WI38 (cell line): Measurements from ENCODE around the gene SELENOF.

Source experiments
- H3K4me3 ChIP-seq: 2 replicates; pipeline ENCODE4 v1.5.1; 2011; ENCODE audit warnings: low read depth, mild to moderate bottlenecking, control low read depth, low read length
- TF ChIP-seq, protein P1 (sequence below): IDR thresholded peaks from 2 replicates; pipeline ENCODE4 v1.5.1; 2012; ENCODE audit warnings: low read depth, mild to moderate bottlenecking, control low read depth, low read length

Gene SELENOF

DNA sequence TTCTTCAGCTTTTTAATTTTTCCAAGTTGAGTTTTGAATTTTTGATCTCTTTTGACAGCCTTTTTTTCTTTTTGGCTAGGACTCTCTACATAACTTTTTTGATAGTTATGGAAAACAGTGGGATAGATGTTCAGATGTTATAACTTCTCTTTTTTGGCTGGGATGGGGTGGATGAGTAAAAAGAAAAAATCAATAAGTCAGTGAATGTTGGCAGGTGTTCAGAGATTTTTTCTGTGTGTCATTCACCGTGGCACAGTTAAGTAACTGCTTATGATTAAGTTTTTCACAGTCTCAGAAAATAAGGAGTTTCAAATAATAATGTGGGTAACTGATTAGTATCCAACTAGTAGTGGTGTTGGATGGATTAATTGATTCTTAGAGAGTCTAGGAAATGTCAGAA, 24.5 kb upstream of the SELENOF start:
- TF ChIP-seq, protein P1, sequence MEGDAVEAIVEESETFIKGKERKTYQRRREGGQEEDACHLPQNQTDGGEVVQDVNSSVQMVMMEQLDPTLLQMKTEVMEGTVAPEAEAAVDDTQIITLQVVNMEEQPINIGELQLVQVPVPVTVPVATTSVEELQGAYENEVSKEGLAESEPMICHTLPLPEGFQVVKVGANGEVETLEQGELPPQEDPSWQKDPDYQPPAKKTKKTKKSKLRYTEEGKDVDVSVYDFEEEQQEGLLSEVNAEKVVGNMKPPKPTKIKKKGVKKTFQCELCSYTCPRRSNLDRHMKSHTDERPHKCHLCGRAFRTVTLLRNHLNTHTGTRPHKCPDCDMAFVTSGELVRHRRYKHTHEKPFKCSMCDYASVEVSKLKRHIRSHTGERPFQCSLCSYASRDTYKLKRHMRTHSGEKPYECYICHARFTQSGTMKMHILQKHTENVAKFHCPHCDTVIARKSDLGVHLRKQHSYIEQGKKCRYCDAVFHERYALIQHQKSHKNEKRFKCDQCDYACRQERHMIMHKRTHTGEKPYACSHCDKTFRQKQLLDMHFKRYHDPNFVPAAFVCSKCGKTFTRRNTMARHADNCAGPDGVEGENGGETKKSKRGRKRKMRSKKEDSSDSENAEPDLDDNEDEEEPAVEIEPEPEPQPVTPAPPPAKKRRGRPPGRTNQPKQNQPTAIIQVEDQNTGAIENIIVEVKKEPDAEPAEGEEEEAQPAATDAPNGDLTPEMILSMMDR = no peak
- no peak overlapping the region for H3K4me3 ChIP-seq

DNA sequence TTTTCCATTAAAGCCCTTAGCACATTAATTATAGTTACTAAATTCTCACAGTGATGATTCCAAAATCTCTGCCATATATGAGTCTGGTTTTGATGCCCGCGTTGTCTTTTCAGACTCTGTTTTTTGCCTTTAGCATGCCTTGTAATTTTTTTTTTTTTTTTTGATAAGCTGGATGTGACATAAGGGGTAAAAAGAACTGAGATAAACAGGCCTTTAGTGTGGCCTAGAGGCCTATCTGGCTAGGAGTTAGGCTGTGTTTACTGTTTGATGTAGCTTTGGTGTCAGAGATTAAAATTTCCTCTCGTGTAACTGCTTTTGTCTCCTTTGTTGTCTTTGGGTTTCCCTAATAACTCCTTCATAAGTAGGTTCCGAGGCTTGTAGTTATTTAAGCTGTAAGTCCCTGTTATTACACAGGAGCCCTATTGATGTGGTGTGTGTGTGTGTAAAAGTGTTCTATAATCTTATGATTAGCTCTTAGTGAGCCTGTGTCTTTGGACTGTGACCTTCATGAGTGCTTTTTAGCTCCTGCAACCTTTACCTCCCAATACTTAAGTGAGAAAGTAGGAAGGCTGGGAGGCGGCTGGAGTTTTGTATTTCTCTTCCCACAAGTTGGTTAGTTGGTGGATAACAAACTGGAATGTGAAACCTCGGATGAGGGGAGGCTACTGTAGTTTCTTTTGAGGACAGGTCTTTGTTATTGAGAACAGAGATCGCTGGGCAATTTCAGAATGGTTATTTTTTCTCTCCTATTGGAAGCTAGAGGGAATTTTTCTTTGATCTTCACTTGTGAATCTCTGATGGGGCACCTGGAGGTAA, 19.8 kb upstream of the SELENOF start:
- H3K4me3 ChIP-seq = no peak overlapping the region
- TF ChIP-seq, protein P1 = no peak

DNA sequence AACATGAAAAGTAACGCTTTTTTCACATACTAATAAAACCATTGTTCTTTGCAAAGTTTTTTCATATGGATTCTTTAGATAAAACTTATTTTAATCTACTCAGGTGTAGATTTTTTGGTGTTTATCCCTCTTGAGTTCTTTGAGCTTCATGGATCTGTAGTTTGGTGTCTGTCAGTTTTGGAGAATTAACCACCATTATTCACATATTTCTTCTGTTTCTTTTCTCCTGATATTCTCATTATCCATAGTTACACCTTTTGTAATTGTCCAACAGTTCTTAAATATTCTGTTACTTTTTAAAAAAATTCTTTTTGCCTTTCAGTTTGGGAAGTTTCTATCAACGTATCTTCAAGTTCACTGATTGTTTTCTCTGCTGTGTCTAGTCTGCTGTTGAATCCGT, 19.1 kb upstream of the SELENOF start:
- TF ChIP-seq, protein P1 = no peak
- H3K4me3 ChIP-seq = no peak overlapping the region

DNA sequence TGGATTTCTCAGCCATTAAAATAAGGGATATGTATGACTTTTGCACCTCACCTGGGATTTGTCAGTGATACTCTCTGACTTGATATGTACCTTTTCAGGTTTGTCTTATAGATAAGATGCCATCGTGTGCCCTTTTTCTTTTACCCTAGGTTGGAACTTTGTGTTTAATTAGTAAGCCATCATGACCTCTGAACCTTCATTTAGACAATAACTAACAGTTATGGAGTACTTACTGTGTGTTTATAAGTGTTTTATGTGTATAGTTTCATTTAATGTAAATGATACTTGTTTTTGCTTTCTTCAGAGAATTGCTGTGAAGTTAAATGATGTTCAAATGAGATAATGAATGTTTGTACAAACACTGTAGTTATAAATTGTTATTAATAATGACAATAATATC, 14.9 kb upstream of the SELENOF start:
- TF ChIP-seq, protein P1 = no peak
- no peak overlapping the region for H3K4me3 ChIP-seq

DNA sequence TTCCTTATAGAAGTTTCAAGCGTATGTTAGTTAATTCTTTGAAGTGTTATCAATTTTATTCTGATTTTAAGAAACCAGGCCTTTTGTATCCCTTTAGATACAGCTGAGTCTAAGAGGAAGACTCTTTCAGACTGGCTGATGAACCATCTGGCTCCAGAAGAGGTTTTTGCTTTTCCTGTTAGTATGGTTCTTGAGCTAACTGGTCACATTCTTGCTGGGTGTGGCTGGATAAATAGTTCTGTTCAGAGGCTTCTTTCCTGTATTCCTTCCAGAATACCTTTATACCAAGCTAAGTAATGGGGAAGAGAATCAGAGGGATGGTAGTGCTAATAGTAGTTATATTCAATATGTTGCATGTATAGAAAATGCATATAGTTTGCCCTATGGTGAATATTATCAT, 13.0 kb upstream of the SELENOF start:
- TF ChIP-seq, protein P1 = no peak
- H3K4me3 ChIP-seq = no peak overlapping the region

DNA sequence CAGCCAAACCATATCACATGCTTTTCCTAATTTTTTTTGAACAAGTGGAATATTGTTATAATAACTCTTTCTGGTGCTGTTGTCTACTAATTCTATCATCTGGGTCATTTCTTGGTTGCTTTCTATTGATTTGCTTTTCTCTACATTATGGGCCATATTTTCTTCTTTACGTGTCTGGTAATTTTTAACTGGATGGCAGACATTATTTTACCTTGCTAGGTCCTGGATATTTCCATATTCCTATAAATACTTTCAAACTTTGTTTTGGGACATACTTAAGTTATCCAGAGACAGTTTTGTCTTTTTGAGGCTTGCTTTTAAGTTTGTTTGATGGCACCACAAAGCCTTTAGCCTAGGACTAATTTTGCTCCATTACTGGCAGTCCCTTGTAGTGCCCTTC, 11.8 kb upstream of the SELENOF start:
- H3K4me3 ChIP-seq = no peak overlapping the region

More for the DNA sequence above, 11.8 kb upstream of the SELENOF start:
- TF ChIP-seq, protein P1 = no peak
